IgD-negative memory B cell (primary cell): Measurements from ENCODE around the gene GALR2. TPM values are rescaled to one million over a fixed set of nuclear protein-coding genes. Genes with fewer than 3 reads are reported as not detected.

Source experiments
- H3K27ac Mint-ChIP-seq, 3 donors: one replicate each; pipeline ENCODE4 v1.8.0; 2020 to 2022; ENCODE audit warnings: mild to moderate bottlenecking in 3 of 3, mixed read lengths in 3 of 3, moderate library complexity in 1 of 3
- H3K27me3 Mint-ChIP-seq: one replicate; pipeline ENCODE4 v1.8.0; 2021; ENCODE audit warnings: mixed read lengths
- H3K36me3 Mint-ChIP-seq: one replicate; pipeline ENCODE4 v1.8.0; 2020; ENCODE audit warnings: mild to moderate bottlenecking, mixed read lengths
- H3K4me1 Mint-ChIP-seq, 3 donors: one replicate each; pipeline ENCODE4 v1.8.0; 2020 to 2022; ENCODE audit warnings: mixed read lengths in 3 of 3, mild to moderate bottlenecking in 1 of 3
- H3K4me3 Mint-ChIP-seq, 4 donors: one replicate each; pipeline ENCODE4 v1.8.0; 2020 to 2022; ENCODE audit warnings: mild to moderate bottlenecking in 4 of 4, mixed read lengths in 4 of 4, moderate library complexity in 3 of 4
- H3K9me3 Mint-ChIP-seq, 3 donors: one replicate each; pipeline ENCODE4 v1.8.0; 2020 to 2021; ENCODE audit warnings: mixed read lengths in 3 of 3, mild to moderate bottlenecking in 1 of 3
- polyA plus RNA-seq: library from polyadenylated mRNA; unstranded; fragments of 300-500 nt; fragmentation: Illumina TruSeq; gene quantifications from one replicate; pipeline ENCODE4 v1.2.3, GENCODE V29; 2021

The GALR2 gene
- polyA plus RNA-seq, 1 donor from 2014 or later, result 0.21 TPM

- Mint-ChIP-seq H3K4me3 (no peak overlapping the region), H3K36me3 (no peaks in the 10 kb centered on the region), H3K4me1 (peaks cover 0 to 11% (median 4%) of the 10 kb centered on the region in 3 donors), H3K27ac (peak overlapping the region in 1 of 3 donors; percentile 39), H3K27me3 (no peaks in the 10 kb centered on the region), H3K9me3 (no peaks in the 10 kb centered on the region)
Observed at GRCh38 chr17:76119409-76120371, 45.1 kb downstream of the GALR2 start.

- Mint-ChIP-seq H3K4me3 (no peak overlapping the region), H3K9me3 (no peaks in the 10 kb centered on the region), H3K36me3 (no peaks in the 10 kb centered on the region), H3K27ac (no peak overlapping the region), H3K4me1 (peaks cover 0 to 12% (median 4%) of the 10 kb centered on the region in 3 donors), H3K27me3 (no peaks in the 10 kb centered on the region)
Observed at GRCh38 chr17:76120658-76121008, 46.1 kb downstream of the GALR2 start.

- Mint-ChIP-seq H3K36me3 (no peaks in the 10 kb centered on the region), H3K4me1 (peaks cover 0 to 12% (median 4%) of the 10 kb centered on the region in 3 donors), H3K9me3 (no peaks in the 10 kb centered on the region), H3K27ac (peak overlapping the region in 2 of 3 donors; percentile 25 to 78), H3K27me3 (no peaks in the 10 kb centered on the region), H3K4me3 (peak overlapping the region in 2 of 4 donors; percentile 63 to 68)
Observed at GRCh38 chr17:76121932-76122430, 47.4 kb downstream of the GALR2 start.

GRCh38 chr17:76122431-76123190 lies 48.0 kb downstream of the GALR2 start:
- H3K36me3 Mint-ChIP-seq, result no peaks in the 10 kb centered on the region

DNA sequence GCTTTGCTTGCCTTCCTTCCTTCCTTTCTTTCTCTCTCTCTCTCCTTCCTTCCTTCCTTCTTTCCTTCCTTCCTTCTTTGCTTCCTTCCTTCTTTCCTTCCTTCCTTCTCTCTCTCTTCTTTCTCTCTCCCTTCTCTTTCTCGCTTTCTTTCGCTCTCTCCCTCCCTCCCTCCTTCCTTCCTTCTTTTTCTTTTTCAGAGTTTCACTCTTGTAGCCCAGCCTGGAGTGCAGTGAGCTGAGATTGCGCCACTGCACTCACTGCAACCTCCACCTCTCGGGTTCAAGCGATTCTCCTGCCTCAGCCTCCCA lies 48.6 kb downstream of the GALR2 start:
- Mint-ChIP-seq H3K4me1 (peaks cover 0 to 12% (median 6%) of the 10 kb centered on the region in 3 donors), H3K4me3 (peak overlapping the region in 2 of 4 donors; percentile 31 to 67), H3K36me3 (no peaks in the 10 kb centered on the region), H3K27me3 (no peaks in the 10 kb centered on the region), H3K9me3 (no peaks in the 10 kb centered on the region), H3K27ac (no peak overlapping the region)

More at GRCh38 chr17:76122431-76123190, 48.0 kb downstream of the GALR2 start:
- H3K9me3 Mint-ChIP-seq, result no peaks in the 10 kb centered on the region
- no peaks in the 10 kb centered on the region for H3K27me3 Mint-ChIP-seq
- peaks cover 0 to 12% (median 6%) of the 10 kb centered on the region in 3 donors for H3K4me1 Mint-ChIP-seq
- H3K4me3 Mint-ChIP-seq, result peak overlapping the region in 3 of 4 donors; percentile 63 to 68 (median 63)
- H3K27ac Mint-ChIP-seq, result peak overlapping the region in 2 of 3 donors; percentile 25 to 78

GRCh38 chr17:76123749-76124581 lies 49.4 kb downstream of the GALR2 start:
- Mint-ChIP-seq H3K36me3 (no peaks in the 10 kb centered on the region), H3K4me3 (peak overlapping the region in 1 of 4 donors; percentile 47), H3K27ac (no peak overlapping the region)

DNA sequence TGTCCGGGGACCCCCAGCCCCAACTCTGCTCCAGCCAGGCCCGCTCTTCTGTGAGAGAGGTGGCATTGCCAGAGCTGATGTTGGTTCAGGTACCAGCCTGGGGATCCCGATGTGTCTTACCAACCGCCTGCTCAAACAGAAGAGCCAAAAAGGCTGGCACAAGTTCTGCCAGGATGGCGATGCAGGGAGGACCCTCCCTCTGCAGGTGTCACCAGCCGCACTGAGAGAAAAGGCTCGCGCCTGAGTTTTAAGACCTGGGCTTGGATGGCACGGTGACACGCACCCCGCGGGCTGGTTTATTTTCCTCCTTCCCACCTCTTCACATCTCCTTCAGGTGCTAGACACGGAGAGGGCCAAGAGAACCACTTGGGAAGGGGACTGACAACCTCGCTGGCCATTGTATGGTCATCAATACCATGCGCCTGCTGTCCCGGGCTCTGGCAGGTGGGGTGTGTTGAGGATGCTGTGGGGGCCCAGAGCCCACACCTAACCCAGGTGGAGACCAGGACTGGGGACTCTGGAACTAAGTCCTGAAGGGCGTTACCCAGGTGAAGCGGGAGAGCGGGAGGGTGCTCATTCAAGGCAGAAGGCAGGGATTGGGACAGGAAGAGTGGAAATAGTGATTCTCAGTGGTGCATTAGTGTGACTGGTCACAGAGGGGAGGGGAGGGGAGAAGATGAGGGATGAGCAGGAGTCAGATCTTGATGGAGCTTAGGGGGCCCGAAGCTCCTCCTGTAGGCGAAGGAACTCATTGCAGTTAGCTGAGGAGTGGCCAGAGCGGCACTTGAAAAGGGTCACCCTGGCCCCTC lies 50.2 kb downstream of the GALR2 start:
- no peaks in the 10 kb centered on the region for H3K36me3 Mint-ChIP-seq
- H3K4me3 Mint-ChIP-seq, result no peak overlapping the region
- H3K4me1 Mint-ChIP-seq, result peaks cover 0 to 12% (median 6%) of the 10 kb centered on the region in 3 donors
- H3K9me3 Mint-ChIP-seq, result no peaks in the 10 kb centered on the region
- H3K27ac Mint-ChIP-seq, result peak overlapping the region in 1 of 3 donors; percentile 31
- no peaks in the 10 kb centered on the region for H3K27me3 Mint-ChIP-seq

More at GRCh38 chr17:76123749-76124581, 49.4 kb downstream of the GALR2 start:
- Mint-ChIP-seq H3K9me3 (no peaks in the 10 kb centered on the region), H3K27me3 (no peaks in the 10 kb centered on the region), H3K4me1 (peaks cover 0 to 12% (median 6%) of the 10 kb centered on the region in 3 donors)

GRCh38 chr17:76125391-76125675 lies 50.8 kb downstream of the GALR2 start:
- Mint-ChIP-seq H3K27ac (peak overlapping the region in 1 of 3 donors; percentile 31), H3K36me3 (no peaks in the 10 kb centered on the region), H3K27me3 (no peaks in the 10 kb centered on the region), H3K9me3 (no peaks in the 10 kb centered on the region), H3K4me3 (no peak overlapping the region), H3K4me1 (peaks cover 0 to 12% (median 6%) of the 10 kb centered on the region in 3 donors)

DNA sequence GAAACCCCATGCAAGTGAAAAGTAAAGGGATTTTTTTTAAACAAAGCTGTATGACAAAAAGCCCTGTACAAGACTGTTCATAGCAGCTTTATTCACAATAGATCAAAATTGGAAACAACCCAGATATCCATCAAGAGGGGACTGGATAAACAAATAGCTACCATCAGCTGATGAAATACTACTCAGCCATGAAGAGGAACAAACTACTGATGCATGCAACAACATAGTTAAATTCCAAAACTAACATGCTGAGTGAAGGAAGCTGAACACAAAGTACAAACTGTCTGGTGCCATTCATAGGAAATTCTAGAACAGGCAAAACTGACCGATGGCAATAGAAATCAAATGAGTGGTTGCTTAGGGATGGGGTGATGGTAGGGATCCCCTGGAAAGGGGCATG lies 51.3 kb downstream of the GALR2 start:
- Mint-ChIP-seq H3K4me3 (no peak overlapping the region), H3K9me3 (no peaks in the 10 kb centered on the region), H3K27ac (peak overlapping the region in 1 of 3 donors; percentile 31), H3K36me3 (no peaks in the 10 kb centered on the region), H3K27me3 (no peaks in the 10 kb centered on the region), H3K4me1 (peaks cover 0 to 12% (median 6%) of the 10 kb centered on the region in 3 donors)

Other genes with a start within 250 kb of the GALR2 start
- 42.0 TPM for gene UNC13D, start 230.4 kb upstream of the GALR2 start, polyA plus RNA-seq
- gene WBP2, start 219.4 kb upstream of the GALR2 start, polyA plus RNA-seq, result 131 TPM
- 12.4 TPM for gene TRIM47, start 196.2 kb upstream of the GALR2 start, polyA plus RNA-seq
- 25.0 TPM for gene TRIM65, start 177.8 kb upstream of the GALR2 start, polyA plus RNA-seq
- gene MRPL38, start 169.9 kb upstream of the GALR2 start, polyA plus RNA-seq, result 77.5 TPM
- gene FBF1, start 133.7 kb upstream of the GALR2 start, polyA plus RNA-seq, result 1.9 TPM
- 19.3 TPM for gene ACOX1, start 95.6 kb upstream of the GALR2 start, polyA plus RNA-seq
- gene TEN1, start 95.5 kb upstream of the GALR2 start, polyA plus RNA-seq, result 27.0 TPM
- 0.71 TPM for gene CDK3, start 73.9 kb upstream of the GALR2 start, polyA plus RNA-seq
- not detected for gene EVPL, start 47.5 kb upstream of the GALR2 start, polyA plus RNA-seq
- gene SRP68, start 2.3 kb upstream of the GALR2 start, polyA plus RNA-seq, result 58.7 TPM
- 1.6 TPM for gene ZACN, start 4.4 kb downstream of the GALR2 start, polyA plus RNA-seq
- 52.7 TPM for gene EXOC7, start 29.0 kb downstream of the GALR2 start, polyA plus RNA-seq
- not detected for gene FOXJ1, start 66.5 kb downstream of the GALR2 start, polyA plus RNA-seq
- gene RNF157, start 165.7 kb downstream of the GALR2 start, polyA plus RNA-seq, result 0.43 TPM
- 4.3 TPM for gene UBALD2, start 190.6 kb downstream of the GALR2 start, polyA plus RNA-seq
- gene QRICH2, start 233.5 kb downstream of the GALR2 start, polyA plus RNA-seq, result 0.14 TPM